Measurements from ENCODE around the gene ST8SIA1. TPM values are rescaled to one million over a fixed set of nuclear protein-coding genes. Genes with fewer than 3 reads are reported as not detected.

The ST8SIA1 gene
- total and polyA plus RNA-seq, 2 of the 4 experiments (the other 2 are of a cell fraction): not detected

DNA sequence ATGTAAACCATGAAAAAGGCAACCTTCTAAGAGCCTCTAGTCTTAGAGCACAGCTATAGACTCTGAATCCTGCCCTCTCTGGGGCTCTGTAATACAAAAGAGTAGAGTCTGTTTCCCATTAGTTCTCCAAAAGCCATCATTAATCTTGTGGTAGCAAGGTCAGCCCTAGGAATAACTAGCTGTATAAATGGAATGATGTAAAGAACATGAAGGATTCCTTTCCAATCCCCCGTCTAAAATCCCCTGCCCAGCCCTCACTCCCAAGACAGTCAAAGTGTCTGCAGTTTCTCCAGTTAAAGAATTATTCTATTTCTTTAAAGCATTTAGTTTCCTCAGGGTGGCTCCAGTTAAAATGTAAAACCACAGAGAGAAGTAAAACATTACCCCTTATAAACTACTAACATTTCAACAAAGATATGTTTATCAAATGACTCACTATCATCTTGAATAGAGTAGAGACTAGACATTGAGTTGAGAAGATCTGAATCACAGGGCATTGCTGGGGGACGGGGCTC lies 104.2 kb downstream of the ST8SIA1 start:
- WGBS, 2 experiments (ENCODE audit: extremely low coverage in 2 of 2, insufficient read length in 1 of 2): no CpG with 5 or more reads among the region's 2 CpGs
- Histone ChIP-seq H3K23ac (ENCODE audit: low read depth, low read length) (no peak overlapping the region), H4K5ac (ENCODE audit: low read depth, low read length) (peak overlapping the region; percentile 8; the same call in 1 of the 2 replicates), H2BK120ac (ENCODE audit: low read depth, low read length) (peak overlapping the region; percentile 83), H4K91ac (ENCODE audit: insufficient read depth, low read depth, low read length) (peak overlapping the region; percentile 40; the same call in 1 of the 2 replicates), H4K8ac (ENCODE audit: low read depth in 2 of 2, low read length in 2 of 2) (peak overlapping the region in 1 of 2 experiments; percentile 26; a peak in 1 of 4 replicates), H2BK15ac (ENCODE audit: low read depth, low read length) (peak overlapping the region; percentile 66; the same call in 1 of the 3 replicates), H3K36me3 (ENCODE audit: control insufficient read depth, insufficient read depth, low read length) (no peaks in the 10 kb centered on the region), H3K4me2 (ENCODE audit: low read depth, low read length) (peak overlapping the region; percentile 84), H3K56ac (ENCODE audit: extremely low read depth, insufficient read depth, low read length) (peak overlapping the region; percentile 58), H3K14ac (replicated peaks; ENCODE audit: low read depth, low read length) (peak overlapping the region; percentile 14; the same call in 1 of the 2 replicates), H2AK5ac (ENCODE audit: low read depth, low read length) (peak overlapping the region; percentile 31; the same call in 1 of the 2 replicates), H3K9ac (ENCODE audit: low read depth, low read length) (peak overlapping the region; percentile 34; the same call in 1 of the 2 replicates), H3K27ac (ENCODE audit: insufficient read depth, low read length) (peak overlapping the region; percentile 96; the same call in 1 of the 2 replicates), H2AK9ac (replicated peaks; ENCODE audit: low read depth, low read length, poor library complexity) (no peak overlapping the region), H3K27me3 (ENCODE audit: control insufficient read depth, insufficient read depth, low read length) (no peaks in the 10 kb centered on the region), H3K79me1 (ENCODE audit: low read depth in 1 of 2, low read length in 2 of 2) (no peaks in the 10 kb centered on the region), H2BK5ac (ENCODE audit: low read depth, low read length, poor library complexity, severe bottlenecking) (peak overlapping the region; percentile 92), H3K4me1 (ENCODE audit: control insufficient read depth, insufficient read depth, low read length) (peaks cover 15% of the 10 kb centered on the region), H3K9me3 (ENCODE audit: control insufficient read depth, insufficient read depth, low read length) (no peaks in the 10 kb centered on the region), H4K20me1 (ENCODE audit: insufficient read depth, low read length) (0 out of 2 replicates have a peak, but pooled peaks cover 3% of the 10 kb centered on the region), H3K4me3 (ENCODE audit: insufficient read depth, low read depth, low read length) (no peak overlapping the region), H3K4ac (ENCODE audit: low read depth, low read length) (no peak overlapping the region), H2AFZ (replicated peaks; ENCODE audit: low read length, poor library complexity) (no peak overlapping the region), H3K18ac (ENCODE audit: low read depth, low read length) (peak overlapping the region; percentile 82), H2BK20ac (ENCODE audit: low read depth, low read length) (peak overlapping the region; percentile 81; the same call in 1 of the 2 replicates), H3K9me1 (ENCODE audit: insufficient read depth, low read length) (peaks cover 2% of the 10 kb centered on the region)
- DNase-seq (peak; percentile 69), ATAC-seq (ENCODE audit: low read depth) (peak; percentile 69)
- no TSS peak for BruUV-seq (replicated peaks)
- ChIA-PET POLR2A (ENCODE audit: unreplicated experiment) (no interaction called here), CTCF (interaction anchor here (0.7 to 2.1 kb wide), 2 partner anchors 105 kb away, joined by 4 to 11 read pairs; no protein-coding TSS in a partner anchor)
- intact Hi-C loops (cut with micrococcal nuclease) (loop anchor here (2.0 to 5.0 kb wide), 2 partner anchors 42 to 104 kb away; partner anchors contain the start of gene ST8SIA1), in situ Hi-C loops (cut with MboI; ENCODE audit: low sequenced_read_pairs) (no loop called here), dilution Hi-C loops (cut with HindIII; ENCODE audit: low sequenced_read_pairs, unreplicated experiment) (no loop called here)
- peak; percentile 83 for TF ChIP-seq FOS (IDR thresholded peaks at IDR 0.05; ENCODE audit: low read depth, low read length)
- TF ChIP-seq CHD1 (IDR thresholded peaks at IDR 0.05; ENCODE audit: low read depth, low read length): no peak
- TF ChIP-seq BHLHE40 (IDR thresholded peaks at IDR 0.05; ENCODE audit: low read depth, low read length): no peak
- TF ChIP-seq MAFK (IDR thresholded peaks at IDR 0.05; ENCODE audit: low read depth, low read length): no peak
- no peak for TF ChIP-seq NFE2L2 (IDR thresholded peaks at IDR 0.05; ENCODE audit: low read depth, low read length)
